Embryonic facial prominence (tissue), 1 donor: ENCODE measurements around the gene TYW5.

Experiments
- DNase-seq: peaks from one replicate; pipeline ENCODE4 v3.0.0-alpha.2; 2016; ENCODE audit errors: extremely low spot score

The TYW5 gene

GRCh38 chr2:199973703-199974102 is 18.4 kb upstream of the TYW5 start:
- no peak for DNase-seq

GRCh38 chr2:199972088-199972626 is 16.9 kb upstream of the TYW5 start:
- DNase-seq, result no peak

- DNase-seq, result no peak
These were observed 12.8 kb upstream of the TYW5 start for GRCh38 chr2:199968126-199968525.

GRCh38 chr2:199966976-199967375 is 11.7 kb upstream of the TYW5 start:
- no peak for DNase-seq

GRCh38 chr2:199966405-199966804 is 11.1 kb upstream of the TYW5 start:
- no peak for DNase-seq

- DNase-seq, result no peak
These were observed 6.9 kb upstream of the TYW5 start for GRCh38 chr2:199962203-199962602.

GRCh38 chr2:199958014-199958413 is 2.7 kb upstream of the TYW5 start:
- DNase-seq, result no peak

GRCh38 chr2:199956062-199956380 is 730 bp upstream of the TYW5 start:
- DNase-seq, result no peak

GRCh38 chr2:199955007-199955338 is 318 bp downstream of the TYW5 start:
- DNase-seq, result peak; percentile 27

GRCh38 chr2:199951023-199951422 is 4.3 kb downstream of the TYW5 start:
- DNase-seq, result no peak

- no peak for DNase-seq
These were observed 4.9 kb downstream of the TYW5 start for GRCh38 chr2:199950396-199950795.

GRCh38 chr2:199946836-199947235 is 8.5 kb downstream of the TYW5 start:
- DNase-seq, result no peak

GRCh38 chr2:199946196-199946595 is 9.1 kb downstream of the TYW5 start:
- DNase-seq, result no peak

GRCh38 chr2:199943373-199943772 is 11.9 kb downstream of the TYW5 start:
- no peak for DNase-seq

- DNase-seq, result no peak
These were observed 14.9 kb downstream of the TYW5 start for GRCh38 chr2:199940373-199940772.

- DNase-seq, result no peak
These were observed 18.7 kb downstream of the TYW5 start for GRCh38 chr2:199936554-199936953.

GRCh38 chr2:199933466-199933865 is 21.8 kb downstream of the TYW5 start:
- DNase-seq, result no peak

- no peak for DNase-seq
These were observed 22.9 kb downstream of the TYW5 start for GRCh38 chr2:199932312-199932855.

- no peak for DNase-seq
These were observed 26.0 kb downstream of the TYW5 start for GRCh38 chr2:199929262-199929661.

GRCh38 chr2:199928626-199929025 is 26.7 kb downstream of the TYW5 start:
- no peak for DNase-seq

GRCh38 chr2:199928226-199928625 is 27.1 kb downstream of the TYW5 start:
- no peak for DNase-seq

GRCh38 chr2:199926806-199927205 is 28.5 kb downstream of the TYW5 start:
- no peak for DNase-seq

GRCh38 chr2:199923924-199924323 is 31.4 kb downstream of the TYW5 start:
- no peak for DNase-seq

- DNase-seq, result no peak
These were observed 32.4 kb downstream of the TYW5 start for GRCh38 chr2:199922856-199923255.

- no peak for DNase-seq
These were observed 38.3 kb downstream of the TYW5 start for GRCh38 chr2:199916980-199917379.
